SK-N-SH (cell line): ENCODE data around the gene SMARCC1. TPM values are rescaled to one million over a fixed set of nuclear protein-coding genes. Genes with fewer than 3 reads are reported as not detected.

Source experiments
- CTCF ChIA-PET: fragments of 300-600, 350-600 bp; formaldehyde crosslinking; extraction: SDS; loops from one replicate; lab custom pipeline; 2021; lab: Yijun Ruan, JAX
- POLR2A ChIA-PET: fragments of 350-600 bp; sonication (Branson Sonifier 250); formaldehyde crosslinking; extraction: SDS; loops from one replicate; lab custom pipeline; 2020; ENCODE audit warnings: antibody characterized with exemption, inconsistent platforms; lab: Yijun Ruan, JAX
- DNase-seq: peaks from one replicate; pipeline ENCODE4 v3.0.0; 2012
- H2AFZ ChIP-seq: fragments of 200-600 bp; sonication (generic); 2 replicates; pipeline ENCODE4 v1.8.1; 2016; ENCODE audit warnings: antibody characterized with exemption, mild to moderate bottlenecking, low read depth
- H3F3A ChIP-seq: fragments of 200-600 bp; sonication (generic); replicated peaks from 2 replicates; pipeline ENCODE3; 2016; ENCODE audit warnings: antibody characterized with exemption, mild to moderate bottlenecking; ENCODE audit not compliant: insufficient read depth
- H3K27ac ChIP-seq, 2 experiments: fragments of 200-500 bp in 1 of 2; fragments of 200-600 bp in 1 of 2; sonication (Bioruptor generic) in 1 of 2; sonication (generic), shearing (Covaris generic) in 1 of 2; 2 replicates each; pipeline versions ENCODE4 v1.5.1 to v1.6.1; 2014 to 2016; ENCODE audit warnings: low read depth in 2 of 2, inconsistent platforms in 1 of 2, low read length in 1 of 2, mild to moderate bottlenecking in 1 of 2, mixed read lengths in 1 of 2
- H3K27me3 ChIP-seq: fragments of 200-600 bp; sonication (generic), shearing (Covaris generic); 2 replicates; pipeline ENCODE4 v1.6.1; 2016; ENCODE audit warnings: mixed run types; ENCODE audit not compliant: insufficient read depth
- H3K36me3 ChIP-seq, 2 experiments: fragments of 200-500 bp in 1 of 2; fragments of 200-600 bp in 1 of 2; sonication (Bioruptor generic) in 1 of 2; sonication (generic) in 1 of 2; replicated peaks in 1 of 2; 2 replicates each; pipeline versions ENCODE3 to v1.5.1; 2014 to 2016; ENCODE audit warnings: low read length in 1 of 2, mild to moderate bottlenecking in 1 of 2; ENCODE audit not compliant: insufficient read depth in 2 of 2, control insufficient read depth in 1 of 2
- H3K4me1 ChIP-seq, 2 experiments: fragments of 200-500 bp in 1 of 2; fragments of 200-600 bp in 1 of 2; sonication (Bioruptor generic) in 1 of 2; sonication (generic), shearing (Covaris generic) in 1 of 2; 2 replicates each; pipeline versions ENCODE4 v1.5.1 to v1.6.1; 2014 to 2016; ENCODE audit warnings: low read depth in 1 of 2, low read length in 1 of 2, mixed run types in 1 of 2; ENCODE audit not compliant: insufficient read depth in 2 of 2, control insufficient read depth in 1 of 2
- H3K4me2 ChIP-seq: fragments of 200-600 bp; sonication (generic), shearing (Covaris generic); 2 replicates; pipeline ENCODE4 v1.6.1; 2017; ENCODE audit warnings: mixed run types
- H3K4me3 ChIP-seq, 2 experiments: fragments of 200-500 bp in 1 of 2; fragments of 200-600 bp in 1 of 2; sonication (Bioruptor generic) in 1 of 2; sonication (generic), shearing (Covaris generic) in 1 of 2; 2 replicates each; pipeline versions ENCODE4 v1.5.1 to v1.8.1; 2014 to 2016; ENCODE audit warnings: low read depth in 2 of 2, inconsistent platforms in 1 of 2, low read length in 1 of 2, mild to moderate bottlenecking in 1 of 2, mixed read lengths in 1 of 2, moderate library complexity in 1 of 2
- H3K79me2 ChIP-seq: fragments of 200-600 bp; sonication (generic); 2 replicates; pipeline ENCODE4 v1.8.1; 2017; ENCODE audit warnings: mild to moderate bottlenecking; ENCODE audit not compliant: insufficient read depth
- H3K9ac ChIP-seq: fragments of 200-600 bp; sonication (generic); 2 replicates; pipeline ENCODE4 v1.6.1; 2017; ENCODE audit warnings: mixed run types
- H3K9me2 ChIP-seq: fragments of 200-600 bp; sonication (generic); 2 replicates; pipeline ENCODE4 v1.6.1; 2017; ENCODE audit warnings: mixed run types
- H3K9me3 ChIP-seq: fragments of 200-600 bp; sonication (generic); 2 replicates; pipeline ENCODE4 v1.6.1; 2017; ENCODE audit warnings: mixed run types, mild to moderate bottlenecking, moderate library complexity
- H4K20me1 ChIP-seq: fragments of 200-600 bp; sonication (generic); 2 replicates; pipeline ENCODE4 v1.6.1; 2017; ENCODE audit warnings: mild to moderate bottlenecking, mixed run types; ENCODE audit not compliant: insufficient read depth
- CHD2 ChIP-seq: fragments of 150-350 bp; IDR thresholded peaks from 2 replicates; pipeline ENCODE4 v1.6.1; 2018; ENCODE audit warnings: low read length; ENCODE audit not compliant: partially characterized antibody
- FOSL2 ChIP-seq: IDR thresholded peaks from 2 replicates; pipeline ENCODE4 v1.4.0; 2012; ENCODE audit warnings: low read depth, mild to moderate bottlenecking, moderate library complexity, borderline replicate concordance
- FOXM1 ChIP-seq: IDR thresholded peaks from 2 replicates; pipeline ENCODE4 v1.4.0; 2012; ENCODE audit warnings: low read depth, mild to moderate bottlenecking
- GATA2 ChIP-seq: sonication (generic); formaldehyde crosslinking; IDR thresholded peaks from 2 replicates; pipeline ENCODE4 v1.5.0; 2020; ENCODE audit warnings: mild to moderate bottlenecking, missing genetic modification reagents
- MAX ChIP-seq: IDR thresholded peaks from 2 replicates; pipeline ENCODE4 v1.4.0; 2012; ENCODE audit warnings: low read depth
- NRF1 ChIP-seq: IDR thresholded peaks from 2 replicates; pipeline ENCODE4 v1.6.1; 2012; ENCODE audit warnings: low read depth, mild to moderate bottlenecking, low read length
- REST ChIP-seq: IDR thresholded peaks from 2 replicates; pipeline ENCODE4 v1.6.1; 2012; ENCODE audit warnings: mild to moderate bottlenecking, low read depth, low read length, moderate library complexity
- SMC3 ChIP-seq: IDR thresholded peaks from 2 replicates; pipeline ENCODE4 v1.6.1; 2012; ENCODE audit warnings: low read depth, low read length, improper control_type of control experiment
- TEAD4 ChIP-seq: IDR thresholded peaks from 2 replicates; pipeline ENCODE4 v1.4.0; 2012; ENCODE audit warnings: mild to moderate bottlenecking, borderline replicate concordance; ENCODE audit not compliant: insufficient read depth
- YY1 ChIP-seq: IDR thresholded peaks from 2 replicates; pipeline ENCODE4 v1.4.0; 2012; ENCODE audit warnings: low read depth, mild to moderate bottlenecking
- WGBS: methylation state at CpG from one replicate; pipeline ENCODE4 v1.1.6; 2017; ENCODE audit warnings: low lambda C conversion rate; 5-methylcytosine and 5-hydroxymethylcytosine counted together
- polyA plus RNA-seq, 3 experiments: library from polyadenylated mRNA; depleted of rRNA; stranded (reverse); fragments of >200 nt; gene quantifications; 2 replicates each; pipeline ENCODE4 v1.2.3, GENCODE V29; 2012
- TF ChIP-seq, protein P1 (sequence below): fragments of 200-600 bp; sonication (generic); IDR thresholded peaks from 2 replicates; pipeline ENCODE4 v1.6.1; 2017; ENCODE audit warnings: antibody characterized with exemption, mild to moderate bottlenecking, moderate library complexity
- TF ChIP-seq, protein P2 (sequence below): fragments of 150-350 bp; IDR thresholded peaks from 2 replicates; pipeline ENCODE4 v1.6.1; 2017; ENCODE audit warnings: antibody characterized with exemption, low read length, low read depth, borderline replicate concordance

Gene SMARCC1
- polyA plus RNA-seq, 1 of the 3 experiments (the other 2 are of a cell fraction) = 16.5 TPM

DNA sequence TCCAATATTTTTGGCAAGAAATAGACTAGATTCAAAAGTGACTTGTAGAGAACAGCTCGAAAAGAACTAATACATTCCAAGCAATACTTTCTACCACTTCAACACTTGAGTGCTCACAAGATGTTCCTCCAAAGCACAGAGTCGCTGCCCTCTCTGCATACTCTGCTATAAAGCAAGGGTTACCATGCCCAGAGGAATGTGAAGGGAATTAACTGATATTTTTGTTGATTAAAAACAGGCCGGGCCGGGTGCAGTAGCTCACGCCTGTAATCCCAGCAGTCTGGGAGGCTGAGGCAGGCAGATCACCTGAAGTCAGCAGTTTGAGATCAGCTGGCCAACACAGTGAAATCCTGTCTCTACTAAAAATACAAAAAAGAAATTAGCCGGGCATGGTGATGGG, 145.5 kb downstream of the SMARCC1 start:
- TF ChIP-seq MAX = no peak
- TF ChIP-seq FOXM1 = no peak
- TF ChIP-seq REST = no peak
- TF ChIP-seq, protein P1, sequence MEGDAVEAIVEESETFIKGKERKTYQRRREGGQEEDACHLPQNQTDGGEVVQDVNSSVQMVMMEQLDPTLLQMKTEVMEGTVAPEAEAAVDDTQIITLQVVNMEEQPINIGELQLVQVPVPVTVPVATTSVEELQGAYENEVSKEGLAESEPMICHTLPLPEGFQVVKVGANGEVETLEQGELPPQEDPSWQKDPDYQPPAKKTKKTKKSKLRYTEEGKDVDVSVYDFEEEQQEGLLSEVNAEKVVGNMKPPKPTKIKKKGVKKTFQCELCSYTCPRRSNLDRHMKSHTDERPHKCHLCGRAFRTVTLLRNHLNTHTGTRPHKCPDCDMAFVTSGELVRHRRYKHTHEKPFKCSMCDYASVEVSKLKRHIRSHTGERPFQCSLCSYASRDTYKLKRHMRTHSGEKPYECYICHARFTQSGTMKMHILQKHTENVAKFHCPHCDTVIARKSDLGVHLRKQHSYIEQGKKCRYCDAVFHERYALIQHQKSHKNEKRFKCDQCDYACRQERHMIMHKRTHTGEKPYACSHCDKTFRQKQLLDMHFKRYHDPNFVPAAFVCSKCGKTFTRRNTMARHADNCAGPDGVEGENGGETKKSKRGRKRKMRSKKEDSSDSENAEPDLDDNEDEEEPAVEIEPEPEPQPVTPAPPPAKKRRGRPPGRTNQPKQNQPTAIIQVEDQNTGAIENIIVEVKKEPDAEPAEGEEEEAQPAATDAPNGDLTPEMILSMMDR = no peak
- TF ChIP-seq GATA2 (CRISPR knock-in tag) = no peak
- TF ChIP-seq, protein P2, sequence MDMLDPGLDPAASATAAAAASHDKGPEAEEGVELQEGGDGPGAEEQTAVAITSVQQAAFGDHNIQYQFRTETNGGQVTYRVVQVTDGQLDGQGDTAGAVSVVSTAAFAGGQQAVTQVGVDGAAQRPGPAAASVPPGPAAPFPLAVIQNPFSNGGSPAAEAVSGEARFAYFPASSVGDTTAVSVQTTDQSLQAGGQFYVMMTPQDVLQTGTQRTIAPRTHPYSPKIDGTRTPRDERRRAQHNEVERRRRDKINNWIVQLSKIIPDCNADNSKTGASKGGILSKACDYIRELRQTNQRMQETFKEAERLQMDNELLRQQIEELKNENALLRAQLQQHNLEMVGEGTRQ = no peak
- TF ChIP-seq SMC3 = no peak
- TF ChIP-seq, all 33 proteins: peak for 0
- Histone ChIP-seq H3K4me3 (no peak overlapping the region), H3K9ac (no peak overlapping the region), H3K27ac (no peak overlapping the region), H3K36me3 (peaks cover 55 to 73% of the 10 kb centered on the region in 2 experiments), H3K27me3 (no peaks in the 10 kb centered on the region), H4K20me1 (no peaks in the 10 kb centered on the region; the same call in 1 of the 2 replicates), H3K9me3 (no peaks in the 10 kb centered on the region), H3F3A (no peaks in the 10 kb centered on the region), H3K79me2 (peaks cover 16% of the 10 kb centered on the region), H2AFZ (no peak overlapping the region), H3K4me2 (no peak overlapping the region), H3K4me1 (no peaks in the 10 kb centered on the region), H3K9me2 (no peaks in the 10 kb centered on the region)
- no peak for DNase-seq
- WGBS = 87% methylated on average over 6 of the region's 6 CpGs
- ChIA-PET CTCF (no interaction called here), POLR2A (no interaction called here)

DNA sequence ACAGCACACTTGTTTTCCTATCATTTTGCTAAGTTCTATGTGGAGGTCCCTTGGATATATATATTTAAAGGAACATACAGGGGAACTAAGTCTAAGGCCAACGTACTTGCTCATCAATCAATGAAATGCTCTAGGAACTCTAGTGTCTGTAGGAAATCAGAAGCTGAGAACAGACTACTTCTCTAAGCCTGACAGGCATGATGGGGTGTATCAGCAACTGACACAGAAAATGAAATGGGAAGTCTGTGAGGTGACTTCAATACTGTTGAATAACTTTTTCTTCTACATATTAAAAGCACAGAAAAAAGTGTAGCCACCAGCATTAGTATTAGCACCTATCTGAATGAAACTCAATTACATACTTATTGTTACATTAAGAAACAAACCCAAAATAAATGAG, 146.2 kb downstream of the SMARCC1 start:
- no peaks in the 10 kb centered on the region for H3K9me3 ChIP-seq
- no peak overlapping the region for H3K9ac ChIP-seq
- no peaks in the 10 kb centered on the region for H3K27me3 ChIP-seq
- DNase-seq = no peak
- peaks cover 10% of the 10 kb centered on the region for H3K79me2 ChIP-seq
- 88% methylated on average over 1 of the region's 1 CpG for WGBS
- TF ChIP-seq YY1 (no peak), CHD2 (no peak), NRF1 (no peak), FOSL2 (no peak), TEAD4 (no peak)
- no peaks in the 10 kb centered on the region for H3F3A ChIP-seq
- H3K4me1 ChIP-seq = no peaks in the 10 kb centered on the region
- H4K20me1 ChIP-seq = no peaks in the 10 kb centered on the region; the same call in 1 of the 2 replicates
- H3K36me3 ChIP-seq = peaks cover 61 to 73% of the 10 kb centered on the region in 2 experiments
- POLR2A ChIA-PET = no interaction called here
- no peak overlapping the region for H3K27ac ChIP-seq
- no peak overlapping the region for H3K4me2 ChIP-seq
- H3K9me2 ChIP-seq = no peaks in the 10 kb centered on the region
- no peak overlapping the region for H2AFZ ChIP-seq
- no peak overlapping the region for H3K4me3 ChIP-seq
- CTCF ChIA-PET = no interaction called here
